Stomach (tissue), 9 donors: ENCODE results near the gene KSR2. TPM values are rescaled to one million over a fixed set of nuclear protein-coding genes. Genes with fewer than 3 reads are reported as not detected.

ENCODE experiments used
- DNase-seq, 2 donors: peaks; one replicate each; pipeline versions ENCODE4 v3.0.0 to v3.0.0-alpha.2; 2013 to 2019
- H3K27ac ChIP-seq, 5 donors: fragments of 200-600 bp in 4 of 5; sonication (generic) in 4 of 5; one replicate each; pipeline ENCODE4 v1.5.1; 2013 to 2019; ENCODE audit warnings: mild to moderate bottlenecking in 1 of 5, moderate library complexity in 1 of 5
- H3K27me3 ChIP-seq, 3 donors: fragments of 200-600 bp; sonication (generic); one replicate each; pipeline ENCODE4 v1.5.1; 2017 to 2019; ENCODE audit warnings: mixed run types in 1 of 3
- H3K36me3 ChIP-seq, 4 donors: fragments of 200-600 bp; sonication (generic); 1 replicate in 3 of 4; 2 replicates in 1 of 4; pipeline ENCODE4 v1.5.1; 2016 to 2019
- H3K4me1 ChIP-seq, 4 donors: fragments of 200-600 bp; sonication (generic); one replicate each; pipeline ENCODE4 v1.5.1; 2016 to 2019
- H3K4me3 ChIP-seq, 4 donors: fragments of 200-600 bp; sonication (generic) in 3 of 4; one replicate each; pipeline ENCODE4 v1.5.1; 2016 to 2019; ENCODE audit warnings: mild to moderate bottlenecking in 1 of 4
- H3K9me3 ChIP-seq, 4 donors: fragments of 200-600 bp; sonication (generic); one replicate each; pipeline ENCODE4 v1.5.1; 2016 to 2019
- CTCF ChIP-seq, 7 experiments: fragments of 450-650 bp in 4 of 7; fragments of 200-600 bp in 3 of 7; sonication (generic) in 3 of 7; IDR thresholded peaks; one replicate each; pipeline ENCODE4 v1.5.1; 2016 to 2019; ENCODE audit warnings: antibody characterized with exemption in 7 of 7, control low read depth in 2 of 7, mild to moderate bottlenecking in 1 of 7
- EP300 ChIP-seq: sonication (generic); formaldehyde crosslinking; IDR thresholded peaks from one replicate; pipeline ENCODE4 v1.6.1; 2017; ENCODE audit warnings: antibody characterized with exemption
- POLR2A ChIP-seq, 4 donors: fragments of 450-650 bp; IDR thresholded peaks; one replicate each; pipeline ENCODE4 v1.6.1; 2016; ENCODE audit warnings: antibody characterized with exemption in 4 of 4, control low read depth in 2 of 4, mild to moderate bottlenecking in 1 of 4, moderate library complexity in 1 of 4
- POLR2AphosphoS5 ChIP-seq, 3 donors: sonication (generic); formaldehyde crosslinking; IDR thresholded peaks; one replicate each; pipeline ENCODE4 v1.6.1; 2016; ENCODE audit warnings: antibody characterized with exemption in 3 of 3
- WGBS, 5 donors: extraction: QIAGEN DNeasy Blood & Tissue Kit in 3 of 5; methylation state at CpG; one replicate each; pipeline versions ENCODE4 v1.1.5 to v1.1.7; 2013 to 2018; 5-methylcytosine and 5-hydroxymethylcytosine counted together
- intact Hi-C: fragments of 100-400 bp; cut with DNase I; formaldehyde crosslinking; loops from one replicate; pipeline ENCODE4 v1.15.1; 2023; ENCODE audit warnings: low total_unique reads
- polyA plus RNA-seq, 3 donors: library from polyadenylated mRNA; stranded (reverse); fragments of 200-250 nt; gene quantifications; one replicate each; pipeline ENCODE4 v1.2.3, GENCODE V29; 2013
- total RNA-seq, 5 donors: library from RNA; depleted of rRNA; stranded (reverse); fragments of >200 nt; gene quantifications; one replicate each; pipeline versions ENCODE4 v1.1.0 to v1.2.3, GENCODE V29; 2014 to 2016
- donor health status: healthy with polysubstance abuse.
- donor health status: Bipolar disorder and iron deficiency.
- donor health status: healthy.

The KSR2 gene
- total and polyA plus RNA-seq, 8 donors: 0.03 to 1.4 (median 0.26) TPM; not detected in 2

GRCh38 chr12:117622741-117623140 lies 346.0 kb downstream of the KSR2 start:
- Histone ChIP-seq H3K27me3 (no peaks in the 10 kb centered on the region), H3K9me3 (no peaks in the 10 kb centered on the region), H3K4me1 (no peaks in the 10 kb centered on the region), H3K4me3 (no peak overlapping the region), H3K27ac (no peak overlapping the region), H3K36me3 (no peaks in the 10 kb centered on the region)
- DNase-seq: no peak
- 83 to 95% (median 91%) methylated on average over 1 of the region's 1 CpG for WGBS, 5 donors
- intact Hi-C loops: no loop called here
- TF ChIP-seq POLR2AphosphoS5 (IDR thresholded peaks at IDR 0.05): no peak
- no peak for TF ChIP-seq EP300
- no peak for TF ChIP-seq POLR2A (IDR thresholded peaks at IDR 0.05)
- no peak for TF ChIP-seq CTCF (IDR thresholded peaks at IDR 0.05)

GRCh38 chr12:117622087-117622486 lies 346.7 kb downstream of the KSR2 start:
- H3K9me3 ChIP-seq: no peaks in the 10 kb centered on the region
- intact Hi-C loops: no loop called here
- H3K27ac ChIP-seq: no peak overlapping the region
- H3K36me3 ChIP-seq: no peaks in the 10 kb centered on the region
- H3K27me3 ChIP-seq: no peaks in the 10 kb centered on the region
- DNase-seq: no peak
- no peak overlapping the region for H3K4me3 ChIP-seq
- TF ChIP-seq POLR2AphosphoS5 (IDR thresholded peaks at IDR 0.05): no peak
- no peak for TF ChIP-seq CTCF (IDR thresholded peaks at IDR 0.05)
- TF ChIP-seq EP300: no peak
- no peak for TF ChIP-seq POLR2A (IDR thresholded peaks at IDR 0.05)
- H3K4me1 ChIP-seq: no peaks in the 10 kb centered on the region

GRCh38 chr12:117607778-117608177 lies 361.0 kb downstream of the KSR2 start:
- peaks cover 0 to 15% (median 0%) of the 10 kb centered on the region in 3 donors for H3K27me3 ChIP-seq
- H3K4me3 ChIP-seq: no peak overlapping the region
- intact Hi-C loops: no loop called here
- 61 to 71% (median 67%) methylated on average over 6 to 7 of the region's 7 CpGs for WGBS, 5 donors
- TF ChIP-seq EP300: no peak
- no peak for TF ChIP-seq POLR2AphosphoS5 (IDR thresholded peaks at IDR 0.05)
- TF ChIP-seq POLR2A (IDR thresholded peaks at IDR 0.05): no peak
- no peak for TF ChIP-seq CTCF (IDR thresholded peaks at IDR 0.05)
- H3K4me1 ChIP-seq: no peaks in the 10 kb centered on the region
- no peaks in the 10 kb centered on the region for H3K36me3 ChIP-seq
- H3K9me3 ChIP-seq: no peaks in the 10 kb centered on the region
- H3K27ac ChIP-seq: no peak overlapping the region
- no peak for DNase-seq

GRCh38 chr12:117606945-117607344 lies 361.8 kb downstream of the KSR2 start:
- H3K4me3 ChIP-seq: no peak overlapping the region
- no peaks in the 10 kb centered on the region for H3K36me3 ChIP-seq
- no peak for DNase-seq
- peaks cover 0 to 15% (median 0%) of the 10 kb centered on the region in 3 donors for H3K27me3 ChIP-seq
- H3K9me3 ChIP-seq: no peaks in the 10 kb centered on the region
- 55 to 79% (median 65%) methylated on average over 5 of the region's 5 CpGs for WGBS, 5 donors
- no peaks in the 10 kb centered on the region for H3K4me1 ChIP-seq
- intact Hi-C loops: no loop called here
- TF ChIP-seq POLR2AphosphoS5 (IDR thresholded peaks at IDR 0.05) (no peak), EP300 (no peak)
- H3K27ac ChIP-seq: no peak overlapping the region

GRCh38 chr12:117606024-117606423 lies 362.8 kb downstream of the KSR2 start:
- no peak overlapping the region for H3K4me3 ChIP-seq
- no peak overlapping the region for H3K27ac ChIP-seq
- H3K36me3 ChIP-seq: no peaks in the 10 kb centered on the region
- intact Hi-C loops: no loop called here
- DNase-seq: no peak
- no peaks in the 10 kb centered on the region for H3K4me1 ChIP-seq
- TF ChIP-seq POLR2AphosphoS5 (IDR thresholded peaks at IDR 0.05) (no peak), POLR2A (IDR thresholded peaks at IDR 0.05) (no peak), CTCF (IDR thresholded peaks at IDR 0.05) (no peak), EP300 (no peak)
- H3K27me3 ChIP-seq: peaks cover 0 to 15% (median 0%) of the 10 kb centered on the region in 3 donors
- H3K9me3 ChIP-seq: no peaks in the 10 kb centered on the region
